ENCODE results near the gene ACOT7.
"Not testable (repeated sequence)": the region's sequence is repeated elsewhere in the genome, so short reads cannot be mapped to it uniquely, and the experiment has no call there.

DNA sequence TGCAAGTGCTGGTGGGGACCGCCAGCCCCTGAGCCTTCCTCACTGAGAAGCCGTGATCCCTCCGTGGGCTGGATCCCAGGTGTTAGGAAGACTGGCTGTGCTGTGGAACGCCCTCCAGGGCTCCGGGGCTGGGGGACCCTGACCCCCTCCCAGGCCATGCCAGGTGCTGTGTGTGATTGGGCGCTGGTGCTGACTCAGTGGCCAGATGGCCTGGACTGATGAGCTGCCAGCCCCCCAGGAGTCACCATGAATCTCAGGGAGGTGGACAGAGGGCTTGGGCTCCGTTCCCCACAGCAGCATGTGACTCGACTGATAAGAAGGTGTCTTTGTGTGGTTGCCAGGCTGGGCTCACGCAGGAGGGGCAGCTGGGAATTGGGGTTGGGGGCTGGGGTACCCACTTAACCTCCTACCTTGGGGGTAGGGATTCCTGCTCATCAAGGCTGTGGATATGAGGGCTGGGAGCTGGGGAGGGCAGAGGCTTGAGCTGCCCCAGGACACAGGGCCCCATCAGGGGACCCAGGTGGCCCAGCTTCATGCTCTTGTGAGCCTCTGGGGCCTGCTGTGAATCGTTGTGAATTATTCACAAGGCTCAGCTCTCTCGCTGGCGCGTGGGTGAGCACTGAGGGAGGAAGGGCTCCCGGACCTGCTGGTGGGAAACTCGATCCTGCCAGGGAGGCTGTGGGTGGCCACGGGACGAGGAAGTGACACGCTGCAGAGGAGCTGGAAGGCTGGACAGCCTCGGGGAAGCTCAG, 36.3 kb upstream of the ACOT7 start:
- TF ChIP-seq, protein P1, sequence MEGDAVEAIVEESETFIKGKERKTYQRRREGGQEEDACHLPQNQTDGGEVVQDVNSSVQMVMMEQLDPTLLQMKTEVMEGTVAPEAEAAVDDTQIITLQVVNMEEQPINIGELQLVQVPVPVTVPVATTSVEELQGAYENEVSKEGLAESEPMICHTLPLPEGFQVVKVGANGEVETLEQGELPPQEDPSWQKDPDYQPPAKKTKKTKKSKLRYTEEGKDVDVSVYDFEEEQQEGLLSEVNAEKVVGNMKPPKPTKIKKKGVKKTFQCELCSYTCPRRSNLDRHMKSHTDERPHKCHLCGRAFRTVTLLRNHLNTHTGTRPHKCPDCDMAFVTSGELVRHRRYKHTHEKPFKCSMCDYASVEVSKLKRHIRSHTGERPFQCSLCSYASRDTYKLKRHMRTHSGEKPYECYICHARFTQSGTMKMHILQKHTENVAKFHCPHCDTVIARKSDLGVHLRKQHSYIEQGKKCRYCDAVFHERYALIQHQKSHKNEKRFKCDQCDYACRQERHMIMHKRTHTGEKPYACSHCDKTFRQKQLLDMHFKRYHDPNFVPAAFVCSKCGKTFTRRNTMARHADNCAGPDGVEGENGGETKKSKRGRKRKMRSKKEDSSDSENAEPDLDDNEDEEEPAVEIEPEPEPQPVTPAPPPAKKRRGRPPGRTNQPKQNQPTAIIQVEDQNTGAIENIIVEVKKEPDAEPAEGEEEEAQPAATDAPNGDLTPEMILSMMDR (conservative IDR thresholded peaks at IDR 0.05) = not testable (repeated sequence)
- not testable (repeated sequence) for TF ChIP-seq EZH2 (IDR thresholded peaks at IDR 0.05; ENCODE audit: low read depth)
